Parathyroid adenoma (tissue), 2 donors: ENCODE results near the gene MGMT.

ENCODE experiments used
- H2AFZ ChIP-seq: fragments of 300-600 bp; sonication (generic); one replicate; pipeline ENCODE4 v1.7.0; 2017; ENCODE audit warnings: antibody characterized with exemption, mild to moderate bottlenecking
- H3K27ac ChIP-seq: fragments of 300-600 bp; sonication (generic); one replicate; pipeline ENCODE4 v1.7.0; 2017
- H3K27me3 ChIP-seq: fragments of 300-600 bp; sonication (generic); one replicate; pipeline ENCODE4 v1.7.0; 2017; ENCODE audit warnings: low read length; ENCODE audit not compliant: control insufficient read depth, insufficient read depth
- H3K36me3 ChIP-seq: fragments of 300-600 bp; sonication (generic); one replicate; pipeline ENCODE4 v1.7.0; 2017; ENCODE audit warnings: low read length; ENCODE audit not compliant: control insufficient read depth, insufficient read depth
- H3K4me1 ChIP-seq: fragments of 300-600 bp; sonication (generic); one replicate; pipeline ENCODE4 v1.7.0; 2017; ENCODE audit warnings: control low read depth
- H3K4me2 ChIP-seq: fragments of 300-600 bp; sonication (generic); one replicate; pipeline ENCODE4 v1.7.0; 2017; ENCODE audit warnings: low read length
- H3K4me3 ChIP-seq: fragments of 300-600 bp; sonication (generic); one replicate; pipeline ENCODE4 v1.7.0; 2017; ENCODE audit warnings: low read depth, low read length
- H3K79me2 ChIP-seq: fragments of 300-600 bp; sonication (generic); one replicate; pipeline ENCODE4 v1.7.0; 2017; ENCODE audit warnings: control low read depth
- H3K9ac ChIP-seq: fragments of 300-600 bp; sonication (generic); one replicate; pipeline ENCODE4 v1.7.0; 2017; ENCODE audit warnings: mild to moderate bottlenecking
- H3K9me3 ChIP-seq: fragments of 300-600 bp; sonication (generic); one replicate; pipeline ENCODE4 v1.7.0; 2017; ENCODE audit warnings: low read length; ENCODE audit not compliant: control insufficient read depth
- TF ChIP-seq, protein P1 (sequence below): fragments of 300-600 bp; sonication (generic); IDR thresholded peaks from one replicate; pipeline ENCODE4 v1.7.0; 2017; ENCODE audit warnings: antibody characterized with exemption, mild to moderate bottlenecking
- donor health status: primary hyperparathyroidism.

The MGMT gene

DNA sequence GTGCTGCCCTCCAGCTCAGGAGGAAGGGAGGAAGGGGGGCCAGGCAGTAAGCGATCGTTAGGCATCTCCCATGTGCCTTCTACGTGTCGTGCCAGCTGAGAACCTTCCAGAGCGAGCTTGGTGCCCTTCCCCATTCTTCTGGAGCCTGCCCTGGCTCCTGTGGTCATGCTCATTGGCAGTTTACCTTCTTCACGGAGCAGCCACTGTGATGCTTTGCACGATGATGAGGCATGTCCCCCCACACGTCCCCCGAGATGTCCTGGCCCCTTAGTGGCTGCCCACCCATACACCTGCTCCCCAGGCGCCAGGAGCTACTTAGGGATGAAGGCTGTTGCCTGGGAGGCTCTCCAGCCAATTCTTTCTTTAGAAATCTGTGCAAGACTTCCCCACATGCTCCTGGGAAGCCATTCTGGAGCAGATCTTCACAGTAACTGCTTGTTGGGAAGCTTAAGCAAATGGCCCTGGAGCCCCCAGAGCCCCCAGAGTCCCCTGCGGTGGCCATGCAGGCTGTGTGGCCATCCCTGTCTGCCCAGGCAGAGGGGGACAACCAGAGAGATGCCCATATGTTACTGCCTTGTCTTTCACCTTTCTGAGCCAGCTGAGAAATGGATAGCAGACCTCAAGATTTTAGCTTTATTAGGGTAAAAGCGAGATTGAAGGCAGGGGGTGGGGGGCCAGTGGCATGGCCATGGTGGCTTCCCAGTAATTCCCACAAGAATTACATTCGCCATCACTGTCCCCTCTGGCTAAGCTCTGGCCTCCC lies 298.0 kb downstream of the MGMT start:
- TF ChIP-seq, protein P1, sequence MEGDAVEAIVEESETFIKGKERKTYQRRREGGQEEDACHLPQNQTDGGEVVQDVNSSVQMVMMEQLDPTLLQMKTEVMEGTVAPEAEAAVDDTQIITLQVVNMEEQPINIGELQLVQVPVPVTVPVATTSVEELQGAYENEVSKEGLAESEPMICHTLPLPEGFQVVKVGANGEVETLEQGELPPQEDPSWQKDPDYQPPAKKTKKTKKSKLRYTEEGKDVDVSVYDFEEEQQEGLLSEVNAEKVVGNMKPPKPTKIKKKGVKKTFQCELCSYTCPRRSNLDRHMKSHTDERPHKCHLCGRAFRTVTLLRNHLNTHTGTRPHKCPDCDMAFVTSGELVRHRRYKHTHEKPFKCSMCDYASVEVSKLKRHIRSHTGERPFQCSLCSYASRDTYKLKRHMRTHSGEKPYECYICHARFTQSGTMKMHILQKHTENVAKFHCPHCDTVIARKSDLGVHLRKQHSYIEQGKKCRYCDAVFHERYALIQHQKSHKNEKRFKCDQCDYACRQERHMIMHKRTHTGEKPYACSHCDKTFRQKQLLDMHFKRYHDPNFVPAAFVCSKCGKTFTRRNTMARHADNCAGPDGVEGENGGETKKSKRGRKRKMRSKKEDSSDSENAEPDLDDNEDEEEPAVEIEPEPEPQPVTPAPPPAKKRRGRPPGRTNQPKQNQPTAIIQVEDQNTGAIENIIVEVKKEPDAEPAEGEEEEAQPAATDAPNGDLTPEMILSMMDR = no peak
- no peak overlapping the region for H3K4me3 ChIP-seq
- H3K4me2 ChIP-seq = no peak overlapping the region
- no peaks in the 10 kb centered on the region for H3K79me2 ChIP-seq
- no peaks in the 10 kb centered on the region for H3K36me3 ChIP-seq
- no peak overlapping the region for H2AFZ ChIP-seq
- H3K9me3 ChIP-seq = no peaks in the 10 kb centered on the region
- no peaks in the 10 kb centered on the region for H3K4me1 ChIP-seq
- no peak overlapping the region for H3K27ac ChIP-seq
- no peaks in the 10 kb centered on the region for H3K27me3 ChIP-seq
- no peak overlapping the region for H3K9ac ChIP-seq

DNA sequence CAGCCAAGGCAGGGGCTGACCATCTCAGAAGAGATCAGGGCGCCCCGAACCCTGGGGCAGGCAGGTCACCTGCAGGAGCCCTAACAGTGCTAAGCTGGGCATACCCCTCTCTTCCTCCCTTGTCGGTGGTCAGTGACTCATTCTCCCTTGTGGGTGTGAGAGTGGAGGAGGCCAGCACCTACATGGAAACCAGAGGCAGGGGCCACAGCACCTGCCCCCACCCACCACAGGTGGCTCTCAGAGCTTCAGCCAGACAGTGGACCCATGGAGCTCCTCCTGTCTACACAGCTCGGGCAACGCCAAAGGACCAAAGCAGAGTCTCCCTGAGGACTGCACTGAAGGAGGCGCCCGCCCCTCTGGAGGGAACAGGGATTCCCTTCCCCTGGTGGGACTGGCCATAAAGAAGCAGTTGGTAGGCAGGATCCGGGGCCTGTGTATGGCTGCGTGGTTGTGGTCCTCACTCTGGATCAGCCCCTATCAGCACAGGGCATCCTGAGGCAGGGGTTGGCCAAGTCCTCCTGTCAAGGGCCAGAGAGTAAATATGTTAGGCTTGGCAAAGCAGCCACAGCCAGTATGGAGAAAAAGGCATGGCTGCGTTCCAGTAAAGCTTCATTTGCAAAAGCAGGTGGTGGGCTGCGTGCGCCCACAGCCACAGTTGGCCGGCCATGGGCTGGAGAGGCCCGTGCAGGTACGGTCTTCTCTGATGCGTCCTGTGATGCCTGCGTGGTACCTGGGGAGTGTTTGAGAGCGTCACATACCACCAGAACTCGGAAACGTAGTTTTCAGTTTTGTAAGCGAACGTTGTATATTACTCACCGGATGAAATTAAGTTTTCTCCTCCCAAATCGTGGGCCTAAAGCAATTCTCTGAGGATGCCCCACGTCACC lies 298.9 kb downstream of the MGMT start:
- Histone ChIP-seq H3K9ac (no peak overlapping the region), H3K4me1 (no peaks in the 10 kb centered on the region), H3K36me3 (no peaks in the 10 kb centered on the region), H3K9me3 (no peaks in the 10 kb centered on the region), H3K4me2 (no peak overlapping the region), H3K27me3 (no peaks in the 10 kb centered on the region), H3K27ac (no peak overlapping the region), H3K4me3 (no peak overlapping the region), H2AFZ (no peak overlapping the region), H3K79me2 (no peaks in the 10 kb centered on the region)
- TF ChIP-seq, protein P1 = no peak

DNA sequence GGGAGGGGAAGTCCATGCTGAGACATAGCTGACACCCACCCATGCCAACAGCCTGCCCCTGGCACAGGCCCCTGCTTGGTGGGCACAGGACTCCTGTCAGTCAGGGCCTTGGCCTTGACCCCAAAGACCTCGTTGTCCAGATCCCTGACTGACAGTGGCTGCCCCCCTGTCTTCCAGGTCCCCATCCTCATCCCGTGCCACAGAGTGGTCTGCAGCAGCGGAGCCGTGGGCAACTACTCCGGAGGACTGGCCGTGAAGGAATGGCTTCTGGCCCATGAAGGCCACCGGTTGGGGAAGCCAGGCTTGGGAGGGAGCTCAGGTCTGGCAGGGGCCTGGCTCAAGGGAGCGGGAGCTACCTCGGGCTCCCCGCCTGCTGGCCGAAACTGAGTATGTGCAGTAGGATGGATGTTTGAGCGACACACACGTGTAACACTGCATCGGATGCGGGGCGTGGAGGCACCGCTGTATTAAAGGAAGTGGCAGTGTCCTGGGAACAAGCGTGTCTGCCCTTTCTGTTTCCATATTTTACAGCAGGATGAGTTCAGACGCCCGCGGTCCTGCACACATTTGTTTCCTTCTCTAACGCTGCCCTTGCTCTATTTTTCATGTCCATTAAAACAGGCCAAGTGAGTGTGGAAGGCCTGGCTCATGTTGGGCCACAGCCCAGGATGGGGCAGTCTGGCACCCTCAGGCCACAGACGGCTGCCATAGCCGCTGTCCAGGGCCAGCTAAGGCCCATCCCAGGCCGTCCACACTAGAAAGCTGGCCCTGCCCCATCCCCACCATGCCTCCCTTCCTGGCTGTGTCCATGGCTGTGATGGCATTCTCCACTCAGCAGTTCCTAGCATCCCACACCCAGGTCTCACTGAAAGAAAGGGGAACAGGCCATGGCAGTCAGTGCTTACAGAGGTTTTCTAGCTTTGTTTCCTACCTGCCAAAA lies 299.8 kb downstream of the MGMT start:
- no peak overlapping the region for H3K4me2 ChIP-seq
- H3K79me2 ChIP-seq = no peaks in the 10 kb centered on the region
- no peaks in the 10 kb centered on the region for H3K4me1 ChIP-seq
- H3K27ac ChIP-seq = no peak overlapping the region
- H3K9ac ChIP-seq = no peak overlapping the region
- H2AFZ ChIP-seq = no peak overlapping the region
- no peaks in the 10 kb centered on the region for H3K27me3 ChIP-seq
- H3K9me3 ChIP-seq = no peaks in the 10 kb centered on the region
- no peak overlapping the region for H3K4me3 ChIP-seq
- TF ChIP-seq, protein P1 = no peak
- no peaks in the 10 kb centered on the region for H3K36me3 ChIP-seq

DNA sequence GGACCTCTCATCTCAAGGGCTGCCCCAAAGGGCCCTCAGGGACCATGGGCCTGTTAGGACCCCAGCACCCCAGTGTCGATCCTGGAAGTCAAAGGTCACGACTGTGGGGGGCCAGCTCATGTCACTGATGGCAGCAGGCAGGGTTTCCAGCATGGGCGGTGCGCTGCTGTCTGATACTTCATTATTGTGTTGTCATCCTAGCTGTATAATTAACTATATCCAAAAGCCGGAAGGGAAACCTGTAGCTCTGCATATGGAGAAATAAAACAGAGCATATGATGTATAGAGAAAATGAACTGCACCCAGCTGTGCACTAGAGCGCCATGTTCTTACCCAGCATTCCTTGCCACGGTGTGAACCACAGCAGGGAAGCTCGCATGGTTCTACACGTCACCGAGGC lies 300.7 kb downstream of the MGMT start:
- Histone ChIP-seq H3K36me3 (no peaks in the 10 kb centered on the region), H3K4me3 (no peak overlapping the region), H3K4me1 (no peaks in the 10 kb centered on the region), H3K4me2 (no peak overlapping the region), H3K79me2 (no peaks in the 10 kb centered on the region), H3K27me3 (no peaks in the 10 kb centered on the region), H3K27ac (no peak overlapping the region), H3K9ac (no peak overlapping the region), H3K9me3 (no peaks in the 10 kb centered on the region), H2AFZ (no peak overlapping the region)
- TF ChIP-seq, protein P1 = no peak
